GM23338 (cell line): Measurements from ENCODE around the gene LILRA1.
"Not testable (repeated sequence)": the region's sequence is repeated elsewhere in the genome, so short reads cannot be mapped to it uniquely, and the experiment has no call there.

Source experiments
- CTCF ChIP-seq, 2 experiments: fragments of 200-600 bp in 1 of 2; sonication (generic) in 1 of 2; conservative IDR thresholded peaks; 2 replicates each; pipeline versions ENCODE4 v1.5.1 to v1.6.1; 2016 to 2017; ENCODE audit warnings: antibody characterized with exemption in 2 of 2, low read depth in 2 of 2, mild to moderate bottlenecking in 2 of 2, moderate library complexity in 1 of 2
- EZH2 ChIP-seq: fragments of 200-600 bp; sonication (generic); IDR thresholded peaks from one replicate; pipeline ENCODE4 v1.8.0; 2017; ENCODE audit warnings: antibody characterized with exemption, mild to moderate bottlenecking, low read depth; ENCODE audit not compliant: unreplicated experiment
- JUNB ChIP-seq: IDR thresholded peaks from one replicate; pipeline ENCODE4 v1.6.1; 2016; ENCODE audit warnings: antibody characterized with exemption; ENCODE audit not compliant: unreplicated experiment
- NANOG ChIP-seq: IDR thresholded peaks from 2 replicates; pipeline ENCODE4 v1.6.1; 2016; ENCODE audit warnings: antibody characterized with exemption, borderline replicate concordance
- REST ChIP-seq: IDR thresholded peaks from one replicate; pipeline ENCODE4 v1.6.1; 2018; ENCODE audit warnings: antibody characterized with exemption; ENCODE audit not compliant: unreplicated experiment
- ZNF114 ChIP-seq: fragments of 250-450 bp; sonication (Bioruptor Pico); IDR thresholded peaks from 2 replicates; pipeline ENCODE4 v1.5.0; 2020; ENCODE audit warnings: mild to moderate bottlenecking, moderate library complexity
- ZNF331 ChIP-seq: fragments of 250-450 bp; sonication (Bioruptor Pico); IDR thresholded peaks from 2 replicates; pipeline ENCODE4 v1.5.0; 2020; ENCODE audit warnings: low read depth, mild to moderate bottlenecking, moderate library complexity

GRCh38 chr19:54563206-54563605, 30.2 kb upstream of the LILRA1 start:
- not testable (repeated sequence) for TF ChIP-seq CTCF (conservative IDR thresholded peaks at IDR 0.05; ENCODE audit: low read depth in 2 of 2); EZH2; REST; NANOG; JUNB; ZNF114 (CRISPR knock-in tag); ZNF331 (CRISPR knock-in tag)
